OCI-M2 (cell line): ENCODE data around the gene MIOX.
"Not testable (repeated sequence)": the region's sequence is repeated elsewhere in the genome, so short reads cannot be mapped to it uniquely, and the experiment has no call there.

Experiments
- DNase-seq: peaks from one replicate; lab custom pipeline; 2025; ENCODE audit not compliant: unreplicated experiment; lab: John Stamatoyannopoulos, UW

Gene MIOX

GRCh38 chr22:50513175-50513574, 26.5 kb downstream of the MIOX start:
- DNase-seq = no peak

- no peak for DNase-seq
Measured at GRCh38 chr22:50516068-50516467, 29.4 kb downstream of the MIOX start.

GRCh38 chr22:50516891-50517290, 30.2 kb downstream of the MIOX start:
- DNase-seq = no peak

GRCh38 chr22:50517495-50518260, 31.0 kb downstream of the MIOX start:
- no peak for DNase-seq

- DNase-seq = no peak
Measured at GRCh38 chr22:50518606-50519005, 31.9 kb downstream of the MIOX start.

- DNase-seq = no peak
Measured at GRCh38 chr22:50519151-50519550, 32.5 kb downstream of the MIOX start.

- not testable (repeated sequence) for DNase-seq
Measured at GRCh38 chr22:50520184-50520583, 33.5 kb downstream of the MIOX start.

- DNase-seq = no peak
Measured at GRCh38 chr22:50520826-50521453, 34.3 kb downstream of the MIOX start.

- no peak for DNase-seq
Measured at GRCh38 chr22:50521710-50522109, 35.1 kb downstream of the MIOX start.

- no peak for DNase-seq
Measured at GRCh38 chr22:50522208-50522805, 35.6 kb downstream of the MIOX start.

- DNase-seq = no peak
Measured at GRCh38 chr22:50522806-50523438, 36.3 kb downstream of the MIOX start.

- no peak for DNase-seq
Measured at GRCh38 chr22:50523458-50523805, 36.8 kb downstream of the MIOX start.

- no peak for DNase-seq
Measured at GRCh38 chr22:50523806-50524675, 37.4 kb downstream of the MIOX start.

GRCh38 chr22:50524676-50525103, 38.0 kb downstream of the MIOX start:
- DNase-seq = no peak

- DNase-seq = peak; percentile 37
Measured at GRCh38 chr22:50525104-50525857, 38.6 kb downstream of the MIOX start, which contains the start of gene SCO2. Gene SCO2, minus strand, starts transcription at chr22:50525598. Its CDS starts 1,187 bp downstream, at chr22:50524411.

GRCh38 chr22:50525858-50526107, 39.1 kb downstream of the MIOX start:
- DNase-seq = no peak

GRCh38 chr22:50526108-50526833, 39.6 kb downstream of the MIOX start:
- DNase-seq = no peak

GRCh38 chr22:50526834-50527801, 40.5 kb downstream of the MIOX start:
- DNase-seq = no peak
